ENCODE results near the gene CD84. TPM values are rescaled to one million over a fixed set of nuclear protein-coding genes. Genes with fewer than 3 reads are reported as not detected.
A peak's percentile ranks its signal among the peaks of the same experiment; 100 is the strongest.
"Not testable (repeated sequence)": the region's sequence is repeated elsewhere in the genome, so short reads cannot be mapped to it uniquely, and the experiment has no call there.

The CD84 gene
- total RNA-seq, 2 experiments from 2014 or later: 32.7 to 36.9 TPM

DNA sequence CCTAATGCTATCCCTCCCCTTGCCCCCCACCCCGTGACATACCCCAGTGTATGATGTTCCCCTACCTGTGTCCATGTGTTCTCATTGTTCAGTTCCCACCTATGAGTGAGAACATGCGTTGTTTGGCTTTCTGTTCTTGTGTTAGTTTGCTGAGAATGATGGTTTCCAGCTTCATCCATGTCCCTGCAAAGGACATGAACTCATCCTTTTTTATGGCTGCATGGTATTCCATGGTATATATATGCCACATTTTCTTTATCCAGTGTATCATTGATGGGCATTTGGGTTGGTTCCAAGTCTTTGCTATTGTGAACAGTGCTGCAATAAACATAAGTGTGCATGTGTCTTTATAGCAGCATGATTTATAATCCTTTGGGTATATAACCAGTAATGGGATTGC lies 55.5 kb downstream of the CD84 start:
- not testable (repeated sequence) for H3K4me1 ChIP-seq (ENCODE audit: insufficient read depth, low read length); H3K4me3 ChIP-seq (ENCODE audit: low read length); H3K27me3 Mint-ChIP-seq; DNase-seq; H3K9me3 ChIP-seq (ENCODE audit: control insufficient read depth in 1 of 2, insufficient read depth in 1 of 2, low read length in 2 of 2); ATAC-seq (ENCODE audit: poor library complexity); H3K27ac ChIP-seq (ENCODE audit: low read depth in 1 of 2, low read length in 2 of 2); H3K36me3 ChIP-seq (ENCODE audit: insufficient read depth, low read length); H3K27me3 ChIP-seq (ENCODE audit: control insufficient read depth in 1 of 2, insufficient read depth in 2 of 2, low read length in 2 of 2)
- Mint-ChIP-seq H3K36me3 (ENCODE audit: low read depth) (peaks cover 40% of the 10 kb centered on the region), H3K4me3 (peak overlapping the region; percentile 75), H3K4me1 (ENCODE audit: low read depth) (peaks cover 73% of the 10 kb centered on the region), H3K27ac (peak overlapping the region; percentile 99), H3K9me3 (peaks cover 15% of the 10 kb centered on the region)
- ChIA-PET CTCF (interaction anchor here (0.7 to 1.5 kb wide), 2 partner anchors 13 to 83 kb away, joined by 3 read pairs; no protein-coding TSS in a partner anchor), POLR2A (interaction anchor here (1.0 to 2.2 kb wide), 10 partner anchors 12 to 184 kb away, joined by 3 to 20 read pairs (median 6); no protein-coding TSS in a partner anchor)
- intact Hi-C loops (cut with DNase I, micrococcal nuclease): loop anchor here (5.0 kb wide), 2 partner anchors 54 to 86 kb away; partner anchors contain the start of gene CD84 (in 1 of the 2)

DNA sequence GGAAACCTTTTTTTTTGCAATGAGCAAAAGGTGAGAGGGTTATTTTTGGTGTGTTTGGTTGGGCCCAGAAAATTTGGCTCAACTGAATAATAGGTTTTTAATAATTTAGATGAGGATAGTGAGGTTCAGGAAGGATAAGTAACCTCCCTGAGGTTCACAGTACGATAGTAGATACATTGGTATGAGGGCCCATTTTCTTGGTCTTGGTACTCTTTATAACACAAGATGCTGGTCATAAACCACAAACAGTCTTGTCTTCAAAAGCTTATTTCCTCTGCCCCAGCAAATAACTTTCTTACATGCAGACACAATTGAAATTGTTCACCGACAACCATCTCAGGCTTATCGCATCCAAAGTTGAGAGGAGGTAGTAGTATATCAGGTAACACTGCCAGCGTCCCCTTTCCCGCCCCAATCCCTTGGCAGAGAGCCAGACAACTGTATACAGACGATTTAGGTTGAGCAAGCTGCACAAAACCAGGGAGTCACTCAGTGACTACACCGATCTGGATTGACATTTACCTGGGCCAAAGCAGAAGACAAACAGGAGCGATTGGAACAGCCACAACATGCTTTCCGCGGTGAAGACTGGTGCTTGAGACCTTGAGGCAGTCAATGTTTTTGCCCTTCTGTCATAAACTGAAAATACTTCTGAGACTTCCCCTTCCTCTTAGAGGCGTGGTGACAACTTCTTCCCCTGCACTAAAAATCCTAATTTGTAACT lies 56.5 kb downstream of the CD84 start, which contains the start of gene SLAMF6:
Gene SLAMF6, minus strand, starts transcription at position 634 of the 724 bp plus-strand sequence. Its CDS starts 63 bp downstream, at position 571.
- H3K9me3 ChIP-seq (ENCODE audit: control insufficient read depth in 1 of 2, insufficient read depth in 1 of 2, low read length in 2 of 2): peaks cover 0 to 5% of the 10 kb centered on the region in 2 experiments
- peaks cover 83% of the 10 kb centered on the region for H3K4me1 Mint-ChIP-seq (ENCODE audit: low read depth)
- peaks cover 40% of the 10 kb centered on the region for H3K36me3 Mint-ChIP-seq (ENCODE audit: low read depth)
- H3K27me3 Mint-ChIP-seq: no peaks in the 10 kb centered on the region
- intact Hi-C loops (cut with DNase I, micrococcal nuclease): loop anchor here (5.0 kb wide), 2 partner anchors 55 to 85 kb away; partner anchors contain the start of gene CD84 (in 1 of the 2)
- POLR2A ChIA-PET: interaction anchor here (0.7 to 2.2 kb wide), 21 partner anchors 13 to 185 kb away, joined by 3 to 20 read pairs (median 4); no protein-coding TSS in a partner anchor
- peak; percentile 7 to 75 (median 46) for DNase-seq
- ATAC-seq (ENCODE audit: poor library complexity): peak; percentile 74
- H3K4me3 ChIP-seq (ENCODE audit: low read length): peak within 1 kb of the TSS; percentile 70
- H3K4me1 ChIP-seq (ENCODE audit: insufficient read depth, low read length): peaks cover 4% of the 10 kb centered on the region
- H3K36me3 ChIP-seq (ENCODE audit: insufficient read depth, low read length): no peaks in the 10 kb centered on the region
- TF ChIP-seq, protein P1, sequence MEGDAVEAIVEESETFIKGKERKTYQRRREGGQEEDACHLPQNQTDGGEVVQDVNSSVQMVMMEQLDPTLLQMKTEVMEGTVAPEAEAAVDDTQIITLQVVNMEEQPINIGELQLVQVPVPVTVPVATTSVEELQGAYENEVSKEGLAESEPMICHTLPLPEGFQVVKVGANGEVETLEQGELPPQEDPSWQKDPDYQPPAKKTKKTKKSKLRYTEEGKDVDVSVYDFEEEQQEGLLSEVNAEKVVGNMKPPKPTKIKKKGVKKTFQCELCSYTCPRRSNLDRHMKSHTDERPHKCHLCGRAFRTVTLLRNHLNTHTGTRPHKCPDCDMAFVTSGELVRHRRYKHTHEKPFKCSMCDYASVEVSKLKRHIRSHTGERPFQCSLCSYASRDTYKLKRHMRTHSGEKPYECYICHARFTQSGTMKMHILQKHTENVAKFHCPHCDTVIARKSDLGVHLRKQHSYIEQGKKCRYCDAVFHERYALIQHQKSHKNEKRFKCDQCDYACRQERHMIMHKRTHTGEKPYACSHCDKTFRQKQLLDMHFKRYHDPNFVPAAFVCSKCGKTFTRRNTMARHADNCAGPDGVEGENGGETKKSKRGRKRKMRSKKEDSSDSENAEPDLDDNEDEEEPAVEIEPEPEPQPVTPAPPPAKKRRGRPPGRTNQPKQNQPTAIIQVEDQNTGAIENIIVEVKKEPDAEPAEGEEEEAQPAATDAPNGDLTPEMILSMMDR (IDR thresholded peaks at IDR 0.05): no peak
- CTCF ChIA-PET: interaction anchor here (0.8 to 2.0 kb wide), 6 partner anchors 7 to 158 kb away, joined by 3 to 8 read pairs (median 3); no protein-coding TSS in a partner anchor
- H3K27ac ChIP-seq (ENCODE audit: low read depth in 1 of 2, low read length in 2 of 2): peak within 1 kb of the TSS; percentile 66 to 78
- peak within 1 kb of the TSS; percentile 96 for H3K4me3 Mint-ChIP-seq
- H3K27me3 ChIP-seq (ENCODE audit: control insufficient read depth in 1 of 2, insufficient read depth in 2 of 2, low read length in 2 of 2): no peaks in the 10 kb centered on the region
- peak within 1 kb of the TSS; percentile 99 for H3K27ac Mint-ChIP-seq
- H3K9me3 Mint-ChIP-seq: peaks cover 13% of the 10 kb centered on the region

DNA sequence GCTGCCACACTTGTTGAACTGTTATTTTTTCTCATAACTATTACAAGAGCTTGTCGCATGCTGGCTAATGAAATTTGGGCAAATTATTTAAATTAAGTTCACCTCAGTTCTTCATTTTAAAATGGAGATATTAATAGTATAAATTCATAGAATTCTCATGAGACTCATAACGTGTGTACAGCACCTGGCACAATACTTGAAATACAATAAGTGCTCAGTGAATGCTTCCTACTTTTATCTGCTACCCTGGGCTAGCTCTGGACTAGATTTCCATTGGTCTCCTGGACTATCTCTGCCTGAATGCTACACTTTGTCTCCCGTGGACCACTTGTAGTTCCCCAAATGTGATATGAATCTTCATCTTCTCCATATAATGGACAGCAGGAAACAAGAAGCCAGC lies 57.2 kb downstream of the CD84 start:
- ChIA-PET CTCF (interaction anchor here (1.4 to 2.0 kb wide), 3 partner anchors 9 to 83 kb away, joined by 3 to 8 read pairs (median 4); no protein-coding TSS in a partner anchor), POLR2A (interaction anchor here (0.8 to 2.2 kb wide), 18 partner anchors 13 to 185 kb away, joined by 3 to 20 read pairs (median 5); no protein-coding TSS in a partner anchor)
- Histone ChIP-seq H3K4me3 (ENCODE audit: low read length) (peak overlapping the region; percentile 70), H3K4me1 (ENCODE audit: insufficient read depth, low read length) (peaks cover 4% of the 10 kb centered on the region), H3K36me3 (ENCODE audit: insufficient read depth, low read length) (no peaks in the 10 kb centered on the region), H3K9me3 (ENCODE audit: control insufficient read depth in 1 of 2, insufficient read depth in 1 of 2, low read length in 2 of 2) (peaks cover 0 to 5% of the 10 kb centered on the region in 2 experiments), H3K27me3 (ENCODE audit: control insufficient read depth in 1 of 2, insufficient read depth in 2 of 2, low read length in 2 of 2) (no peaks in the 10 kb centered on the region), H3K27ac (ENCODE audit: low read depth in 1 of 2, low read length in 2 of 2) (peak overlapping the region; percentile 66 to 78)
- no peaks in the 10 kb centered on the region for H3K27me3 Mint-ChIP-seq
- peak overlapping the region; percentile 96 for H3K4me3 Mint-ChIP-seq
- TF ChIP-seq, protein P1 (IDR thresholded peaks at IDR 0.05): no peak
- H3K4me1 Mint-ChIP-seq (ENCODE audit: low read depth): peaks cover 86% of the 10 kb centered on the region
- DNase-seq (no peak), ATAC-seq (ENCODE audit: poor library complexity) (no peak)
- H3K27ac Mint-ChIP-seq: peak overlapping the region; percentile 99
- H3K9me3 Mint-ChIP-seq: peaks cover 10% of the 10 kb centered on the region
- peaks cover 38% of the 10 kb centered on the region for H3K36me3 Mint-ChIP-seq (ENCODE audit: low read depth)
- intact Hi-C loops (cut with DNase I, micrococcal nuclease): loop anchor here (5.0 kb wide), 2 partner anchors 55 to 85 kb away; partner anchors contain the start of gene CD84 (in 1 of the 2)
